ENCODE data around the gene ATG4D.
A peak's percentile ranks its signal among the peaks of the same experiment; 100 is the strongest.
"Not testable (repeated sequence)": the region's sequence is repeated elsewhere in the genome, so short reads cannot be mapped to it uniquely, and the experiment has no call there.

The ATG4D gene

DNA sequence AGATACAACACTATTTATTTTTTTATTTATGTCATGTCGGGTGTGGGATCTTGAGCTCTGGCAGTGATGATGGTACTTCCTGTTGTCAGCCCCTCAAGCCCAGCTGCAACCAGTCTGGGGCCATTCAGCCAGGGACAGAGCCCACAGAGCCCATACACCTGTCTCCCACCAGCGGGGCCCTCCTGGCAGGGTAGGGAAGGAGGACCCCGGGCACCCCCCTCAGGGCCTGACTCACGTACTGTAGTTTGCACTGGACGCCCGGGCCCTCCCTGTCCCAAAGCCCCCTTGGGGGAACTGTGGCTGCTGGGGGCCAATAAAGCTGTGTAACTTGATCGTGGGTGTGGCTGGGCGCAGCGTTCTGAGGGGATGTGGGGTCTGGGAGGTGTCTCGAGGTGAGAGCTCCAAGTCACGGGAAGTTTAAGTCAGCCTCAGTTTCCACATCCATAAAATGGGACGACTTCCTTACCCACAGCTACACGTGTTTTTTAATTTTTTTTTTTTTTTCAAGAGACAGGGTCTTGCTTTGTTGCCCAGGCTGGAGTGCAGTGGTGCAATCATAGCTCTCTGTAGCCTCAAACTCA, 9.5 kb downstream of the ATG4D start:
- no peak for DNase-seq

DNA sequence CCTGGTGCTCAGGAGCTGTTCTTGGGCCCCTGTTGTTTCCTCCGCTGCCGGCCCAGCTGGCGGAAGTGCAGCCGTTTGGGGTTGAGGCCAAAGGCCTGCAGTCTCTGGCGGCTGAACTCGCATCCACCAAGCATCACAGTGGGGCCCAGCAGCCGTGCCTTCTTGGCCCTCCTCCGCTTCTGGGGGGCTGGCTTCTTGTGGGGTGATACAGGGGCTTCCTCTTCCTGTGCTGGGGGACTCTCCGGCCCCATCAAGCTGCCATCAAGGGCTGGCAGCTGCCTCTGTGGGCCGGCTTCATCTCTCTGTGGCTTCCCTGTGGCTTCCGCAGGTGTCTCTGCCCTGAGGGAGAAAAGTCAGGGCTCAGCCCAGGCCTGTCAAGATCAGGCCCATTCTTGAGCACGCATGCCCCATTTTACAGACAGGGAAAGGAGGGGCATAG, 10.3 kb downstream of the ATG4D start:
- no peak for DNase-seq

DNA sequence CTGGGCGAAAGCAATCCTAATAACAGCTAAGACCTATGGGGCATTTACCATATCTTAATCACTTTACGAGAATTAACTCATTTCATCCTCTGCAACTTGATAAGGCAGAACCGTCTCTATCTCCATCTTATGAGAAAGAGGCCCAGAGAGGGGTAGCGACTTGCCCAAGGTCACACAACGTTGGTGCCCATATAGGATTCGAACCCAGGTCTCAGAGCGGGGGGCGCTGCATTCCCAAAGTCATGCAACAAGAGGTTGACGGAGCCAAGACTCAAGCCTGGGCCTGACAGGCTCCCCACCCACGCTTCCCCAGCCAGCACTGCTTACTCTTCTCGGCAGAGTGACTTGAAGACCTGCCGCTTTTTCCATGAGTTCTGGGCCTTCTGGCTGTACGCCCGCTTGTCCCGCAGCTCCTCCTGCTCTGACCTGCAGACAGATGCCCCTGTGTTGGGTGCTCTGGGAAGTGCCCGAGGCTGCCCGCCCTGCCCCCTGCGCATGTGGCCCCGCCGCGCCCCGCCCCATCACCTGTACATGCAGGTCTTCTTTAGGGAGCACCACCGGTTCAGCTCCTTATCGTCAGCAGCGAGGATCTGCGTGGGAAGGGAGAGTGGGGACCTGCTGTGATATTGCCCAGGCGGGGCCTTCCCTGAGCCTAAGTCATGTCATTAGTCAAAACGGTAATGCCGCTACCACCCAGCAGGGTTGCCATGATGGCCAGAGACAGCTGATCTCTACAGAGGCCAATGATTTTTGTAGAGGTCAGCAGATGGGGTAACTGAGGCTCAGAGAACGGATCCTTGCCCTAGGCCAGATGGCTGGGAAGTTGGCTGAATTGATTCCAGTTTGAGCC, 11.3 kb downstream of the ATG4D start:
- DNase-seq, result no peak

DNA sequence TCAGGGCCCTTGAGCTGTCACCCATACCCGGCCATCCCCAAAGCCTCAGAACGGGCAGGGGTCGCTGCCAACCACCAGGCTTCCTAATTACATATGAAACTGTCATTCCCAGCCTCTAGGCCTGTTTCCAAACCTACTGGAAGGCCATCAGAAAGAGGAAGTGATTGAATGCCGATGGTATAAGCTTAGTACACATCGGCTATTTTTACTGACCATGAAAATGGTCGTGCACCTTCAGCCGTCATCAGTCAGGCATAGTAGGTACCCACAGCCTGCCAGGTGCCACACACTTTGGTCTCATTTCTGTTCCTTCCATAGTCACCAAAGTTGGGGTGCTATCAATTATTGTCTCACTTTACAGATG, 11.9 kb downstream of the ATG4D start:
- DNase-seq, result no peak

GRCh38 chr19:10557603-10558197, 14.0 kb downstream of the ATG4D start:
- no peak for DNase-seq

DNA sequence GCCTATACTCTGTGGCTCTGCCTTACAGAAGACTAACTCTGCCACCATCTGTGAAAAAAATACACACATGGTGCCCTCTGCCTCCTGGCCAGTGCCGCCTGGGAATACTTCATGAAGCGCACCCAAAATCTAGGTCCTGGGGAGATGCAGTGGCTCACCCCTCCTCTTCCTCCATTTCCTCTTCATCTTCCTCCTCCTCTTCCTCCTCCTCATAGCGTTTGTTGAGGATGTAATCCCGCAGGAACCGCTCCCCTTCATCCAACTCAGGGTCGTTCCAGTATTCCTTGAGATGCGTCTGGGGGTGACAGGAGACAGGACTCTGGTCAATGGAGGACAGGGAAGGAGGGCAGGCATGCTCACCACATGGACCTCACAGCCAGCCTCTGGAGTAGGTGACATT, 16.4 kb downstream of the ATG4D start:
- DNase-seq, result no peak

DNA sequence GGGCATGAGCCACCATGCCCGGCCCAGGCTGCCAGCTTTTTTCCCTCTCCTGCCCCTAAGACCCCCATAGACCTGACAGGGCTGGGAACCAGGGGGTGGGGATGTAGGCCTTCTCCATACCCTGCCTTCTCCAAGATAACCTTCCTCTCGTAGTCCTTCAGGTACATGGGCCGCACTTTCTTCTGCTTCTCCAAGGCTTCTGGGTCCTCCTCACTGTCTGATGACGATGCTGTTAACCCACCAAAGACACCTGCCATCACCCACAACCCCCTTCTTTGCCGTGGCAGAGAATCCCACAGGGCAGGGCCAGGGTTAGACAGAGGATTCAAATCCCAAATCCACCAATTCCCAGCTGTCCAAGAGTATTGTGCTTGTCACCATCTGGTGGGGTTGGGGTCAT, 18.9 kb downstream of the ATG4D start:
- DNase-seq, result no peak

GRCh38 chr19:10565028-10565566, 21.4 kb downstream of the ATG4D start:
- no peak for DNase-seq

- DNase-seq, result peak; percentile 87 to 91
Measured at GRCh38 chr19:10565567-10566407, 22.1 kb downstream of the ATG4D start, which contains the start of gene KRI1. Gene KRI1, minus strand, starts transcription at chr19:10566010. Its CDS starts 11 bp downstream, at chr19:10565999.

DNA sequence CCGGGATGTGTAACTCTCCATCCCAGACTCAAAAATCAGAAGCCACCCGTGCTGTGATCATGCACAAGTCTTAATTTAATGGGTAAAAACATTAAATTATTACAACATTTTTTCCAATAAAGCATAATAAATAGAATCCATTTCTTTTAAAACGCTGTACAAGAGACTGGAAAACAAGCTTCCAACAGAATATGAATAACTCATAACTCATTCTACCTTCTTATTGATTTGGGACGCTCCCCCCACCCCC, 22.6 kb downstream of the ATG4D start:
- no peak for DNase-seq

GRCh38 chr19:10566658-10567410, 23.1 kb downstream of the ATG4D start:
- no peak for DNase-seq

DNA sequence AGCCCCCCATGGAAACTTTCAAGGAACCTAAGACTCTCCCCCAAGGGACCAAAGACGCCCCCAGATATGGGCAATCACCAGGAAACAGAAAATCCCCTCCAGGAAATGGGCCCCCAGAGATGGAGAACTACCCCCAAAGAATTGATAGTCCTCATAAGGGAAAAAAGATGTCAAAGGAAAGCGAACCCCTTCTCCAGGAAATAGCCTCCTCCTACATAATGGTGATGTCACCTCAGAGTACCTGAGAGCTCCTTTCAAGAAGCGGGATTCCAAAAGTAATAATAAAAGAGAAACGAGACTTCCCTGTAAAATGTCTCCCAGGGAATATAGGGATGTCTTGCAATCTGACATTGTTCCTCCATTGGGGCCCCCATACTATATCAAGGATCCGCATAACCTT, 24.0 kb downstream of the ATG4D start:
- no peak for DNase-seq

DNA sequence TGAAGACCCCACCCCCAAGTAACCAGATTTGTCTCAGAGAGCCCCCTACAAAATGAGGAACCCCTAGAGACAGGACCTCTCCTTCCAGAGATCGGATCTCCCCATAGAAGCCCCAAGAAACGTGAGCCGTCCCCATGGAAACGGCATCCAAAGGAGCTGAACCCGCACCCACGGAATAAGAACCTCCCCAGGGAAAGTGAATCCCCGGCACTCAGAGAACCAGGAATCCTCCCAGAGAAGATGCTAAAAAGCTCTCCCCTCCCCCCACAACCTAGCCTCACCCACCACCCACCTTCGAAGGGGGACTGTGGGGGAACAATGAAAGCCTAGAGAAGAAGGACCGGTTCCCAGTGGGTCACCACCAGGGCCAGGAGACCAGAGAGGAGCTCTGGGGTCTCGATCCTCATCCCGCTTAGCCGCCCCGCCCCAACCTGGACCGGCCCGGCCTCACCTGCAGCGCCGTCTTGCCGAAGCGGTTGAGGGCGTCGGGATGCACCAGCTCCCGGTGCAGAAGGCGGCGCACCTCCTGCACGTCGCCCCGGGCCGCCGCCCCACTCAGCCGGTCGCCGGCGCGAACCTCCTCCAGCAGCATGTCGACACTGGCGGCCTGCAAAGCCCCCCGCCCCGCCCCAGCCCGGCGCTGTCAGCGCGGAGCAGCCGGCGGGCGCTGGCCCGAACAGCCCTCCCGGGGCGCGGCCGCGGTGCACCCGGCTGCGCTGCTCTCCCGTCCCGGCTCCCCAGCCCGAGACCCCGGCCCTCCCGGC, 24.5 kb downstream of the ATG4D start:
- no peak for DNase-seq

- peak; percentile 93 to 97 for DNase-seq
Measured at GRCh38 chr19:10568826-10569651, 25.3 kb downstream of the ATG4D start, which contains the start of gene CDKN2D. Gene CDKN2D, minus strand, starts transcription at chr19:10568979. Its CDS starts 326 bp downstream, at chr19:10568653.

DNA sequence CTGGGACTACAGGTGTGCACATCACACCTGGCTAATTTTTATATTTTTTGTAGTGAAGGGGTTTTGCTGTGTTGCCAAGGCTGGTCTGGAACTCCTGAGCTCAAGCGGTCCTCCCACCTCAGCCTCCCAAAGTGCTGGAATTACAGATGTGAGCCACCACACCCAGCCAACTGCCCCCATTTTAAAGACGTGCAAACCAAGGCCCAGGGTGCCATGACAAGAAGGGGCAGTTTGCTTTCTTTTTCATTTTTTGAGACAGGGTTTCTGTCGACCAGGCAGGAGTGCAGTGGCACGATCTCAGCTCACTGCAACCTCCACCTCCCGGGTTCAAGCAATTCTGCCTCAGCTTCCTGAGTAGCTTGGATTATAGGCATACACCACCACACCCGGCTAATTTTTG, 30.1 kb downstream of the ATG4D start:
- not testable (repeated sequence) for DNase-seq

DNA sequence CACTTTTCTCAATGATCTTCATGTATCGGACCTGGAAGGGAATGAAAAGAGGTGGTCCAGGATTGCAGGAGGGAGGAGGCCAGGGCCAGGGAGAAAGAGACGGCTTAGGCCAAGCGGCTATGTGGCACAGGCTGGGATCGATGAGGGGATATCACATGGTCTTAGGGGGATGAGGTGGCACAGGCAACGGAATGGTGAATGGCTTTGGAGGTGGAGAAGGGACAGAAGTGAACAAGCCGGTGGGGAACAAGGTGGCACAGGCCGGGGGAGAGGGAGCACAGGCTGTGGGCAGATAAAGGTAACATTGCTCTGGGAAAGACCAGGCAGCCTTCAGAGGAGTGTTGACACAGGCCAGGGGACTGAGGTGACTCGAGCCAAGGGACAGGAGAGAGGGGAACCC, 30.8 kb downstream of the ATG4D start:
- DNase-seq, result no peak

DNA sequence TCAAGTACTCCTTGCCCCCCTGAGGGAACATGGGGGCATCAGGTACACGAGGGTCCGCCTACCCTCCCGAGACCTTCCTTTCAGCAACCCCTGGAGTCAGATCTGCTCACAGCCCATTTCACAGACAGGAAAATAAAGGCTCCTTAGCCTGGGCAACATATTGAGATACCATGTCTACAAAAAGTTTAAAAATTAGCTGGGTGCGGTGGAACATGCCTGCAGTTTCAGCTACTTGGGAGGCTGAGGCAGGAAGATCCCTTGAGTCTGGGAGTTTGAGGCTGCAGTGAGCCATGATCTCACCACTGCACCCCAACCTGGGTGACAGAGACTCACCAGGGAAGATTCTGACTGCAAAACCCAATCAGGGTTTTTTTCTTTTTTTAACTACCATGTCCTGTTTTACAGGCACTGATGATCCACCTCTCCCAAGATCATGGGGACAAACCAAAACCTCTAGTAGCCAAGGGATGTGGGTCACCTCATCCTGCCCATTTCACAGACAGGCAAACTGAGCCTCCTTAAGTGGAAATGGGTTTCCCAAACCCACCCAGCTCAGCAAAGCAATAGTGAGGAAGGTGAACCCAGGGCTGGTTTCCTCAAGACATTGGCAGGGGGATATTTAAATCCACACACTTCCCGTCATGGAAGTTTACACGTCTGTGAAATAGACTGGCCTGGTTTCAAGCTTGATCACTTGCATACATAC, 31.5 kb downstream of the ATG4D start:
- no peak for DNase-seq

DNA sequence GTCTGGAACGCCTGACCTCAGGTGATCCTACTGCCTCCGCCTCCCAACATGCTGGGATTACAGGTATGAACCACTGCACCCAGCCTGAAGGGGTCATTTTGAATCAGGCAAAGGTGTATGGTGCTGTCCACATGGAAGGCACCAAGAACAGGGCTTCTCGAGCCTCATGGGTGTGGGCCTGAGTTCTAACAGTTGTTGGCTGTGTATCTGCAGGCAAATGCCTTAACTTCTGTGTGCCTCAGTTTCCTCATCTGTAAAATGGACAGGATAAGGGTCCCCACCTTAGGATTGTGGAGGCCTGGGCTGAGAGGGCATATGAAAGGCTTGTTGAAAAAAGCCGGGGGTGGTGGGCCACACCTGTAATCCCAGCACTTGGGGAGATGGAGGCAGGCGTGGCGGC, 34.2 kb downstream of the ATG4D start:
- no peak for DNase-seq

GRCh38 chr19:10580979-10581631, 37.4 kb downstream of the ATG4D start:
- DNase-seq, result peak; percentile 64 to 75
